Natural killer cell (primary cell): ENCODE measurements around the gene TRAPPC5. TPM values are rescaled to one million over a fixed set of nuclear protein-coding genes. Genes with fewer than 3 reads are reported as not detected.

ENCODE experiments used
- ATAC-seq, 3 donors: fragments of 150-1000 bp in 2 of 3; fragments of 200-7000 bp in 1 of 3; cut with Tn5 transposase; 1 replicate in 1 of 3; 2 replicates in 2 of 3; pipeline ENCODE4 v1.10.0; 2021; ENCODE audit warnings: mild to moderate bottlenecking in 2 of 3, moderate library complexity in 2 of 3
- DNase-seq, 2 donors: peaks; one replicate each; pipeline versions ENCODE4 v3.0.0 to v3.0.0-alpha.2; 2013 to 2021; ENCODE audit warnings: mixed read lengths in 1 of 2
- H3K27ac ChIP-seq: one replicate; pipeline ENCODE4 v1.5.1; 2013; ENCODE audit warnings: mild to moderate bottlenecking, low read length
- H3K27me3 ChIP-seq: one replicate; pipeline ENCODE4 v1.6.1; 2013; ENCODE audit warnings: low read length; ENCODE audit not compliant: control insufficient read depth, insufficient read depth
- H3K36me3 ChIP-seq: one replicate; pipeline ENCODE4 v1.6.1; 2013; ENCODE audit warnings: low read length; ENCODE audit not compliant: control insufficient read depth, insufficient read depth
- H3K4me1 ChIP-seq: one replicate; pipeline ENCODE4 v1.6.1; 2013; ENCODE audit warnings: low read length; ENCODE audit not compliant: control insufficient read depth, insufficient read depth
- H3K4me3 ChIP-seq: one replicate; pipeline ENCODE4 v1.5.1; 2013; ENCODE audit warnings: low read length
- H3K9me3 ChIP-seq: one replicate; pipeline ENCODE4 v1.6.1; 2013; ENCODE audit warnings: low read length; ENCODE audit not compliant: control insufficient read depth, insufficient read depth
- H3K27ac Mint-ChIP-seq, 2 donors: one replicate each; pipeline ENCODE4 v1.8.0; 2022; ENCODE audit warnings: mild to moderate bottlenecking in 2 of 2, mixed read lengths in 2 of 2, moderate library complexity in 1 of 2
- H3K27me3 Mint-ChIP-seq, 2 donors: one replicate each; pipeline ENCODE4 v1.8.0; 2022; ENCODE audit warnings: low read depth in 2 of 2, mixed read lengths in 2 of 2
- H3K36me3 Mint-ChIP-seq: one replicate; pipeline ENCODE4 v1.8.0; 2022; ENCODE audit warnings: mixed read lengths
- H3K4me1 Mint-ChIP-seq, 2 donors: one replicate each; pipeline ENCODE4 v1.8.0; 2022; ENCODE audit warnings: mixed read lengths in 2 of 2
- H3K4me3 Mint-ChIP-seq: one replicate; pipeline ENCODE4 v1.8.0; 2022; ENCODE audit warnings: mild to moderate bottlenecking, moderate library complexity, mixed read lengths
- H3K9me3 Mint-ChIP-seq, 2 donors: one replicate each; pipeline ENCODE4 v1.8.0; 2022; ENCODE audit warnings: mixed read lengths in 2 of 2
- CTCF ChIP-seq: fragments of 200-600 bp; IDR thresholded peaks from one replicate; pipeline ENCODE4 v1.8.0; 2022; ENCODE audit warnings: antibody characterized with exemption
- WGBS: methylation state at CpG from one replicate; pipeline ENCODE4 v1.1.7; 2013; ENCODE audit warnings: missing lambda C conversion rate; ENCODE audit not compliant: insufficient coverage; 5-methylcytosine and 5-hydroxymethylcytosine counted together
- intact Hi-C: fragments of 100-400 bp; cut with micrococcal nuclease; formaldehyde crosslinking; loops from one replicate; pipeline ENCODE4 v1.14.2; 2022
- total RNA-seq, 4 donors: library from RNA; stranded (reverse); fragments of 120-200 nt in 1 of 4; gene quantifications; one replicate each; pipeline versions ENCODE4 v1.2.3 to v1.2.4, GENCODE V29; 2013 to 2022

Gene TRAPPC5
- total RNA-seq, 3 donors from 2014 or later (not counting 1 experiment from before 2014, with no cell fraction given), result 53.8 to 58.8 (median 54.2) TPM

- H3K4me1 ChIP-seq, result peaks cover 49% of the 10 kb centered on the region
- intact Hi-C loops, result loop anchor here (5.0 kb wide), 1 partner anchor 500 kb away; no protein-coding TSS in a partner anchor
- Mint-ChIP-seq H3K36me3 (no peaks in the 10 kb centered on the region), H3K27ac (no peak overlapping the region), H3K9me3 (no peaks in the 10 kb centered on the region), H3K27me3 (peaks cover 0 to 2% of the 10 kb centered on the region in 2 donors), H3K4me3 (no peak overlapping the region), H3K4me1 (no peaks in the 10 kb centered on the region)
- no peak overlapping the region for H3K4me3 ChIP-seq
- H3K9me3 ChIP-seq, result peaks cover 40% of the 10 kb centered on the region
- peak; percentile 24 to 71 (median 67) for ATAC-seq
- no peak for TF ChIP-seq CTCF
- H3K36me3 ChIP-seq, result no peaks in the 10 kb centered on the region
- WGBS, result 23% methylated on average over 13 of the region's 13 CpGs
- H3K27me3 ChIP-seq, result no peaks in the 10 kb centered on the region
- DNase-seq, result peak; percentile 46 to 79
- peak overlapping the region; percentile 81 for H3K27ac ChIP-seq
These were observed 11.9 kb downstream of the TRAPPC5 start for GRCh38 chr19:7692417-7693088.

- ATAC-seq, result no peak
- no peaks in the 10 kb centered on the region for H3K27me3 ChIP-seq
- no peak overlapping the region for H3K27ac ChIP-seq
- H3K9me3 ChIP-seq, result peaks cover 40% of the 10 kb centered on the region
- H3K4me3 ChIP-seq, result no peak overlapping the region
- no peaks in the 10 kb centered on the region for H3K36me3 Mint-ChIP-seq
- DNase-seq, result no peak
- H3K27me3 Mint-ChIP-seq, result peaks cover 6 to 12% of the 10 kb centered on the region in 2 donors
- H3K36me3 ChIP-seq, result no peaks in the 10 kb centered on the region
- no peaks in the 10 kb centered on the region for H3K4me1 Mint-ChIP-seq
- H3K27ac Mint-ChIP-seq, result no peak overlapping the region
- no peak for TF ChIP-seq CTCF
- intact Hi-C loops, result loop anchor here (5.0 kb wide), 1 partner anchor 502 kb away; no protein-coding TSS in a partner anchor
- peaks cover 47% of the 10 kb centered on the region for H3K4me1 ChIP-seq
- 64% methylated on average over 4 of the region's 4 CpGs for WGBS
- H3K9me3 Mint-ChIP-seq, result no peaks in the 10 kb centered on the region
- H3K4me3 Mint-ChIP-seq, result no peak overlapping the region
These were observed 13.9 kb downstream of the TRAPPC5 start for GRCh38 chr19:7694499-7694898.

GRCh38 chr19:7697721-7698287, 17.2 kb downstream of the TRAPPC5 start:
- DNase-seq (no peak), ATAC-seq (peak in 1 of 3 donors; percentile 7)
- H3K27ac ChIP-seq, result no peak overlapping the region
- Mint-ChIP-seq H3K9me3 (no peaks in the 10 kb centered on the region), H3K4me1 (no peaks in the 10 kb centered on the region), H3K36me3 (no peaks in the 10 kb centered on the region), H3K4me3 (no peak overlapping the region), H3K27me3 (peaks cover 13 to 21% of the 10 kb centered on the region in 2 donors), H3K27ac (no peak overlapping the region)
- no peak for TF ChIP-seq CTCF
- 89% methylated on average over 10 of the region's 10 CpGs for WGBS
- H3K4me1 ChIP-seq, result peaks cover 43% of the 10 kb centered on the region
- no peaks in the 10 kb centered on the region for H3K27me3 ChIP-seq
- H3K9me3 ChIP-seq, result peaks cover 8% of the 10 kb centered on the region
- H3K4me3 ChIP-seq, result no peak overlapping the region
- H3K36me3 ChIP-seq, result no peaks in the 10 kb centered on the region
- intact Hi-C loops, result no loop called here
